HEK293 (cell line): ENCODE measurements around the gene SLF2.

Experiments used
- CTCF ChIA-PET: fragments of 350-600 bp; formaldehyde crosslinking; extraction: SDS; loops from one replicate; lab custom pipeline; 2021; ENCODE audit warnings: antibody characterized with exemption; lab: Yijun Ruan, JAX
- POLR2A ChIA-PET: fragments of 300-600 bp; formaldehyde crosslinking; extraction: SDS; loops from one replicate; lab custom pipeline; 2020; ENCODE audit warnings: antibody characterized with exemption, inconsistent platforms; lab: Yijun Ruan, JAX
- H3K27ac ChIP-seq: fragments of 200-500 bp; sonication (Bioruptor generic); 2 replicates; pipeline ENCODE4 v1.5.1; 2014; ENCODE audit warnings: low read depth, low read length, control low read depth, inconsistent platforms; ENCODE audit errors: extremely low read depth
- H3K36me3 ChIP-seq, 2 experiments: fragments of 200-500 bp in 1 of 2; sonication (Bioruptor generic) in 1 of 2; 1 replicate in 1 of 2; 2 replicates in 1 of 2; pipeline ENCODE4 v1.5.1; 2014 to 2017; ENCODE audit warnings: inconsistent platforms in 2 of 2, low read length in 2 of 2; ENCODE audit not compliant: control insufficient read depth in 2 of 2, insufficient read depth in 1 of 2
- H3K4me1 ChIP-seq: fragments of 200-500 bp; sonication (Bioruptor generic); 2 replicates; pipeline ENCODE4 v1.5.1; 2014; ENCODE audit warnings: mild to moderate bottlenecking, low read length, inconsistent platforms; ENCODE audit not compliant: control insufficient read depth, insufficient read depth
- H3K4me3 ChIP-seq: 2 replicates; pipeline ENCODE4 v1.5.1; 2011; ENCODE audit warnings: low read depth, mild to moderate bottlenecking, control low read depth, low read length, moderate library complexity
- H3K9me3 ChIP-seq: fragments of 200-500 bp; sonication (Bioruptor generic); 2 replicates; pipeline ENCODE4 v1.5.1; 2014; ENCODE audit warnings: low read depth, low read length, inconsistent platforms; ENCODE audit not compliant: control insufficient read depth, insufficient read depth
- GLIS1 ChIP-seq: fragments of 450-650 bp; formaldehyde crosslinking; IDR thresholded peaks from 2 replicates; pipeline ENCODE4 v1.5.1; 2016; ENCODE audit warnings: missing biosample characterization, missing genetic modification characterization
- GLIS2 ChIP-seq: fragments of 450-650 bp; formaldehyde crosslinking; IDR thresholded peaks from 2 replicates; pipeline ENCODE4 v1.5.1; 2016; ENCODE audit warnings: missing biosample characterization, missing genetic modification characterization
- HOXA7 ChIP-seq: sonication (generic); formaldehyde crosslinking; IDR thresholded peaks from 2 replicates; pipeline ENCODE4 v1.8.1; 2022; ENCODE audit warnings: missing genetic modification reagents, borderline replicate concordance
- IKZF3 ChIP-seq: fragments of 450-650 bp; IDR thresholded peaks from 2 replicates; pipeline ENCODE4 v1.5.0; 2018; ENCODE audit warnings: missing biosample characterization, mild to moderate bottlenecking, missing genetic modification characterization, moderate library complexity
- MYNN ChIP-seq: fragments of 450-650 bp; formaldehyde crosslinking; IDR thresholded peaks from 2 replicates; pipeline ENCODE4 v1.5.1; 2016; ENCODE audit warnings: missing biosample characterization, missing genetic modification characterization, borderline replicate concordance
- MZF1 ChIP-seq: fragments of 450-650 bp; formaldehyde crosslinking; IDR thresholded peaks from 2 replicates; pipeline ENCODE4 v1.5.1; 2017; ENCODE audit warnings: missing biosample characterization, missing genetic modification characterization, borderline replicate concordance
- SP7 ChIP-seq: fragments of 450-650 bp; formaldehyde crosslinking; IDR thresholded peaks from 2 replicates; pipeline ENCODE4 v1.5.1; 2016; ENCODE audit warnings: missing biosample characterization, missing genetic modification characterization
- TCF7L2 ChIP-seq: IDR thresholded peaks from 2 replicates; pipeline ENCODE4 v1.6.1; 2011; ENCODE audit warnings: low read depth, mild to moderate bottlenecking, inconsistent platforms, low read length, moderate library complexity, borderline replicate concordance
- YY1 ChIP-seq: fragments of 450-650 bp; formaldehyde crosslinking; IDR thresholded peaks from 2 replicates; pipeline ENCODE4 v1.5.1; 2018; ENCODE audit warnings: missing biosample characterization, missing genetic modification characterization
- ZBTB8A ChIP-seq: fragments of 450-650 bp; formaldehyde crosslinking; IDR thresholded peaks from 2 replicates; pipeline ENCODE4 v1.5.1; 2016; ENCODE audit warnings: missing biosample characterization, missing genetic modification characterization
- ZFP41 ChIP-seq: fragments of 450-650 bp; formaldehyde crosslinking; IDR thresholded peaks from 2 replicates; pipeline ENCODE4 v1.5.1; 2016; ENCODE audit warnings: missing biosample characterization, missing genetic modification characterization, borderline replicate concordance
- ZIC2 ChIP-seq: fragments of 450-650 bp; formaldehyde crosslinking; IDR thresholded peaks from 2 replicates; pipeline ENCODE4 v1.5.1; 2016; ENCODE audit warnings: missing biosample characterization, missing genetic modification characterization
- ZNF23 ChIP-seq: fragments of 450-650 bp; formaldehyde crosslinking; IDR thresholded peaks from 2 replicates; pipeline ENCODE4 v1.5.1; 2016; ENCODE audit warnings: missing biosample characterization, missing genetic modification characterization, borderline replicate concordance
- ZNF335 ChIP-seq: fragments of 450-650 bp; formaldehyde crosslinking; conservative IDR thresholded peaks from 2 replicates; pipeline ENCODE4 v1.5.1; 2016; ENCODE audit warnings: missing biosample characterization, missing genetic modification characterization
- ZNF341 ChIP-seq: fragments of 450-650 bp; formaldehyde crosslinking; IDR thresholded peaks from 2 replicates; pipeline ENCODE4; 2016; ENCODE audit warnings: low read depth, missing biosample characterization, missing genetic modification characterization
- ZNF366 ChIP-seq: fragments of 450-650 bp; formaldehyde crosslinking; conservative IDR thresholded peaks from 2 replicates; pipeline ENCODE4 v1.5.1; 2016; ENCODE audit warnings: missing biosample characterization, missing genetic modification characterization
- ZNF48 ChIP-seq: fragments of 450-650 bp; formaldehyde crosslinking; IDR thresholded peaks from 2 replicates; pipeline ENCODE4 v1.5.1; 2016; ENCODE audit warnings: missing biosample characterization, missing genetic modification characterization
- ZNF654 ChIP-seq: fragments of 450-650 bp; formaldehyde crosslinking; IDR thresholded peaks from 2 replicates; pipeline ENCODE4 v1.5.1; 2016; ENCODE audit warnings: low read depth, missing biosample characterization, missing genetic modification characterization
- ZNF660 ChIP-seq: fragments of 450-650 bp; IDR thresholded peaks from 2 replicates; pipeline ENCODE4 v1.5.1; 2018; ENCODE audit warnings: missing biosample characterization, mild to moderate bottlenecking, missing genetic modification characterization
- TF ChIP-seq, protein P1 (sequence below): fragments of 450-650 bp; formaldehyde crosslinking; IDR thresholded peaks from 2 replicates; pipeline ENCODE4 v1.5.1; 2016; ENCODE audit warnings: missing biosample characterization, missing genetic modification characterization
- TF ChIP-seq, protein P2 (sequence below): fragments of 450-650 bp; formaldehyde crosslinking; IDR thresholded peaks from 2 replicates; pipeline ENCODE4 v1.5.1; 2016; ENCODE audit warnings: missing biosample characterization, missing genetic modification characterization, low read depth
- TF ChIP-seq, protein P3 (sequence below): fragments of 450-650 bp; formaldehyde crosslinking; IDR thresholded peaks from 2 replicates; pipeline ENCODE4 v1.5.1; 2017; ENCODE audit warnings: missing biosample characterization, missing genetic modification characterization
- TF ChIP-seq, protein P4 (sequence below): fragments of 450-650 bp; formaldehyde crosslinking; IDR thresholded peaks from 2 replicates; pipeline ENCODE4 v1.5.1; 2017; ENCODE audit warnings: missing biosample characterization, missing genetic modification characterization
- TF ChIP-seq, protein P5 (sequence below): fragments of 450-650 bp; formaldehyde crosslinking; IDR thresholded peaks from 2 replicates; pipeline ENCODE4 v1.5.1; 2016; ENCODE audit warnings: missing biosample characterization, missing genetic modification characterization
- TF ChIP-seq, protein P6 (sequence below): fragments of 450-650 bp; formaldehyde crosslinking; IDR thresholded peaks from 2 replicates; pipeline ENCODE4 v1.5.1; 2016; ENCODE audit warnings: missing biosample characterization, missing genetic modification characterization

The SLF2 gene

DNA sequence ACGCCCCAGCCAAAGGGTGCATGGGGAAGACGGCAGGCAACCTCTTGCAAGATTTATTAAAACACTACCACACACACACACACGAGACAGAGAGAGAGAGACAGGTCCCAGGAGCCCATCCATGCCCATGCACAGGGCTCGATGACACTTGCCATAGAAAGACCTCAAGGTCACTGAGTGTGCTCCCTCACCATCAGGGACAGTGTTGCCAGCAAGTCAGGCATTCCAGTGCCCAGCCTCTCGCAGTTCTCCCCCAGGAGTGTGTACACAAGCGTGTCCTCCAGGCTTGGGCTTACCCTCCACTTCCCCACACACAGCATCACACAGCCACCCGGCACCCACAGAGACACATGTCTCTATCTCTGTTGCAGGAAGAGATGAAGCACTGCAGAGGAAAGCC is 46.8 kb upstream of the SLF2 start:
- ChIA-PET POLR2A (no interaction called here), CTCF (interaction anchor here (3.0 kb wide), 1 partner anchor 13 kb away, joined by 8 read pairs; no protein-coding TSS in a partner anchor)
- TF ChIP-seq YY1 (no peak), ZNF654 (tag by site-specific recombination) (no peak), HOXA7 (CRISPR knock-in tag) (no peak), ZFP41 (no peak), MYNN (tag by site-specific recombination) (no peak), ZNF23 (tag by site-specific recombination) (no peak), TCF7L2 (no peak), ZNF660 (tag by site-specific recombination) (no peak), MZF1 (tag by site-specific recombination) (no peak)
- TF ChIP-seq, protein P1, sequence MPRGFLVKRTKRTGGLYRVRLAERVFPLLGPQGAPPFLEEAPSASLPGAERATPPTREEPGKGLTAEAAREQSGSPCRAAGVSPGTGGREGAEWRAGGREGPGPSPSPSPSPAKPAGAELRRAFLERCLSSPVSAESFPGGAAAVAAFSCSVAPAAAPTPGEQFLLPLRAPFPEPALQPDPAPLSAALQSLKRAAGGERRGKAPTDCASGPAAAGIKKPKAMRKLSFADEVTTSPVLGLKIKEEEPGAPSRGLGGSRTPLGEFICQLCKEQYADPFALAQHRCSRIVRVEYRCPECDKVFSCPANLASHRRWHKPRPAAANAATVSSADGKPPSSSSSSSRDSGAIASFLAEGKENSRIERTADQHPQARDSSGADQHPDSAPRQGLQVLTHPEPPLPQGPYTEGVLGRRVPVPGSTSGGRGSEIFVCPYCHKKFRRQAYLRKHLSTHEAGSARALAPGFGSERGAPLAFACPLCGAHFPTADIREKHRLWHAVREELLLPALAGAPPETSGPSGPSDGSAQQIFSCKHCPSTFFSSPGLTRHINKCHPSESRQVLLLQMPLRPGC (tag by site-specific recombination) = no peak
- TF ChIP-seq, protein P2, sequence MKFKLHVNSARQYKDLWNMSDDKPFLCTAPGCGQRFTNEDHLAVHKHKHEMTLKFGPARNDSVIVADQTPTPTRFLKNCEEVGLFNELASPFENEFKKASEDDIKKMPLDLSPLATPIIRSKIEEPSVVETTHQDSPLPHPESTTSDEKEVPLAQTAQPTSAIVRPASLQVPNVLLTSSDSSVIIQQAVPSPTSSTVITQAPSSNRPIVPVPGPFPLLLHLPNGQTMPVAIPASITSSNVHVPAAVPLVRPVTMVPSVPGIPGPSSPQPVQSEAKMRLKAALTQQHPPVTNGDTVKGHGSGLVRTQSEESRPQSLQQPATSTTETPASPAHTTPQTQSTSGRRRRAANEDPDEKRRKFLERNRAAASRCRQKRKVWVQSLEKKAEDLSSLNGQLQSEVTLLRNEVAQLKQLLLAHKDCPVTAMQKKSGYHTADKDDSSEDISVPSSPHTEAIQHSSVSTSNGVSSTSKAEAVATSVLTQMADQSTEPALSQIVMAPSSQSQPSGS (tag by site-specific recombination) = no peak
- TF ChIP-seq, protein P3, sequence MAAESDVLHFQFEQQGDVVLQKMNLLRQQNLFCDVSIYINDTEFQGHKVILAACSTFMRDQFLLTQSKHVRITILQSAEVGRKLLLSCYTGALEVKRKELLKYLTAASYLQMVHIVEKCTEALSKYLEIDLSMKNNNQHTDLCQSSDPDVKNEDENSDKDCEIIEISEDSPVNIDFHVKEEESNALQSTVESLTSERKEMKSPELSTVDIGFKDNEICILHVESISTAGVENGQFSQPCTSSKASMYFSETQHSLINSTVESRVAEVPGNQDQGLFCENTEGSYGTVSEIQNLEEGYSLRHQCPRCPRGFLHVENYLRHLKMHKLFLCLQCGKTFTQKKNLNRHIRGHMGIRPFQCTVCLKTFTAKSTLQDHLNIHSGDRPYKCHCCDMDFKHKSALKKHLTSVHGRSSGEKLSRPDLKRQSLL (tag by site-specific recombination) = no peak
- TF ChIP-seq, protein P4, sequence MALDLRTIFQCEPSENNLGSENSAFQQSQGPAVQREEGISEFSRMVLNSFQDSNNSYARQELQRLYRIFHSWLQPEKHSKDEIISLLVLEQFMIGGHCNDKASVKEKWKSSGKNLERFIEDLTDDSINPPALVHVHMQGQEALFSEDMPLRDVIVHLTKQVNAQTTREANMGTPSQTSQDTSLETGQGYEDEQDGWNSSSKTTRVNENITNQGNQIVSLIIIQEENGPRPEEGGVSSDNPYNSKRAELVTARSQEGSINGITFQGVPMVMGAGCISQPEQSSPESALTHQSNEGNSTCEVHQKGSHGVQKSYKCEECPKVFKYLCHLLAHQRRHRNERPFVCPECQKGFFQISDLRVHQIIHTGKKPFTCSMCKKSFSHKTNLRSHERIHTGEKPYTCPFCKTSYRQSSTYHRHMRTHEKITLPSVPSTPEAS (tag by site-specific recombination) = no peak
- Histone ChIP-seq H3K9me3 (no peaks in the 10 kb centered on the region), H3K4me3 (no peak overlapping the region), H3K4me1 (no peaks in the 10 kb centered on the region; the same call in 1 of the 2 replicates), H3K36me3 (no peaks in the 10 kb centered on the region), H3K27ac (no peak overlapping the region)

DNA sequence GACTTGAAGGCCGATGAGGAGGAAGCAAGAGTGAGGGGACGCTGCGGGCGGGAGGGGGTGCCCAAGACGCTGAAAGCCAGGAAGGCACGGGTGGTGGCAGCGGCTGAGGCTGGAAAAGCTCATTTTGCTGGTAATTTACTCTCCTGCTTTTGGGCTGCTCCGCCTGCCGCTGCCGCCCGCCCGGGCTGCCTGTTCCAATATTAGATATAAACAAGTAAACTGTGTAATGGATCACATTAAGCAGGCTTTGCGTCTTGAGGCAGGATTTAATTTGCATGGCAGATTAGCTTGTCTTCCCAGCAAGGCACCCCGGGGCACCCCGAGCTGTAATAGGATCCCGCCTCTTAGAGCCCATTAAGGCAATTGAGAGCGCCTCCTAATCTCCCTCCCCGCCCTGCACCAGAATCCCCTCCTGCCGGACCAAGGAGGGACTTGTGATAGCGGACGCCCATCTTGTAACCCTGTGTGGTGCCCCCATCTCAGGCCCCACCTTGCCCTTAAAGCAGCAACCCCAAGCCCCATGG is 46.1 kb upstream of the SLF2 start:
- Histone ChIP-seq H3K36me3 (no peaks in the 10 kb centered on the region), H3K4me1 (no peaks in the 10 kb centered on the region; the same call in 1 of the 2 replicates), H3K4me3 (no peak overlapping the region), H3K27ac (no peak overlapping the region), H3K9me3 (no peaks in the 10 kb centered on the region)
- ChIA-PET CTCF (interaction anchor here (0.7 to 3.5 kb wide), 3 partner anchors 12 to 304 kb away, joined by 3 to 18 read pairs (median 8); no protein-coding TSS in a partner anchor), POLR2A (no interaction called here)
- TF ChIP-seq GLIS2 = peak; percentile 65
- TF ChIP-seq ZBTB8A (tag by site-specific recombination) = peak; percentile 66
- TF ChIP-seq, protein P5, sequence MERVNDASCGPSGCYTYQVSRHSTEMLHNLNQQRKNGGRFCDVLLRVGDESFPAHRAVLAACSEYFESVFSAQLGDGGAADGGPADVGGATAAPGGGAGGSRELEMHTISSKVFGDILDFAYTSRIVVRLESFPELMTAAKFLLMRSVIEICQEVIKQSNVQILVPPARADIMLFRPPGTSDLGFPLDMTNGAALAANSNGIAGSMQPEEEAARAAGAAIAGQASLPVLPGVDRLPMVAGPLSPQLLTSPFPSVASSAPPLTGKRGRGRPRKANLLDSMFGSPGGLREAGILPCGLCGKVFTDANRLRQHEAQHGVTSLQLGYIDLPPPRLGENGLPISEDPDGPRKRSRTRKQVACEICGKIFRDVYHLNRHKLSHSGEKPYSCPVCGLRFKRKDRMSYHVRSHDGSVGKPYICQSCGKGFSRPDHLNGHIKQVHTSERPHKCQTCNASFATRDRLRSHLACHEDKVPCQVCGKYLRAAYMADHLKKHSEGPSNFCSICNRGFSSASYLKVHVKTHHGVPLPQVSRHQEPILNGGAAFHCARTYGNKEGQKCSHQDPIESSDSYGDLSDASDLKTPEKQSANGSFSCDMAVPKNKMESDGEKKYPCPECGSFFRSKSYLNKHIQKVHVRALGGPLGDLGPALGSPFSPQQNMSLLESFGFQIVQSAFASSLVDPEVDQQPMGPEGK = peak; percentile 39; the same call in 1 of the 2 replicates
- TF ChIP-seq ZNF341 (tag by site-specific recombination) = peak; percentile 58
- no peak for TF ChIP-seq ZNF48
- TF ChIP-seq ZIC2 (tag by site-specific recombination) = no peak
- TF ChIP-seq ZNF335 = peak; percentile 85
- TF ChIP-seq SP7 (tag by site-specific recombination) = 0 out of 2 replicates have a peak, but pooled peaks have one; percentile 15
- TF ChIP-seq GLIS1 (tag by site-specific recombination) = peak; percentile 24; the same call in 1 of the 2 replicates
- TF ChIP-seq, protein P6, sequence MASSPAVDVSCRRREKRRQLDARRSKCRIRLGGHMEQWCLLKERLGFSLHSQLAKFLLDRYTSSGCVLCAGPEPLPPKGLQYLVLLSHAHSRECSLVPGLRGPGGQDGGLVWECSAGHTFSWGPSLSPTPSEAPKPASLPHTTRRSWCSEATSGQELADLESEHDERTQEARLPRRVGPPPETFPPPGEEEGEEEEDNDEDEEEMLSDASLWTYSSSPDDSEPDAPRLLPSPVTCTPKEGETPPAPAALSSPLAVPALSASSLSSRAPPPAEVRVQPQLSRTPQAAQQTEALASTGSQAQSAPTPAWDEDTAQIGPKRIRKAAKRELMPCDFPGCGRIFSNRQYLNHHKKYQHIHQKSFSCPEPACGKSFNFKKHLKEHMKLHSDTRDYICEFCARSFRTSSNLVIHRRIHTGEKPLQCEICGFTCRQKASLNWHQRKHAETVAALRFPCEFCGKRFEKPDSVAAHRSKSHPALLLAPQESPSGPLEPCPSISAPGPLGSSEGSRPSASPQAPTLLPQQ (tag by site-specific recombination) = peak; percentile 66; the same call in 1 of the 2 replicates
- TF ChIP-seq IKZF3 (tag by site-specific recombination) = peak; percentile 38; the same call in 1 of the 2 replicates
- TF ChIP-seq ZNF366 (tag by site-specific recombination) = no peak
